Measurements from ENCODE around the gene ZNF669.

ZNF669 gene

DNA sequence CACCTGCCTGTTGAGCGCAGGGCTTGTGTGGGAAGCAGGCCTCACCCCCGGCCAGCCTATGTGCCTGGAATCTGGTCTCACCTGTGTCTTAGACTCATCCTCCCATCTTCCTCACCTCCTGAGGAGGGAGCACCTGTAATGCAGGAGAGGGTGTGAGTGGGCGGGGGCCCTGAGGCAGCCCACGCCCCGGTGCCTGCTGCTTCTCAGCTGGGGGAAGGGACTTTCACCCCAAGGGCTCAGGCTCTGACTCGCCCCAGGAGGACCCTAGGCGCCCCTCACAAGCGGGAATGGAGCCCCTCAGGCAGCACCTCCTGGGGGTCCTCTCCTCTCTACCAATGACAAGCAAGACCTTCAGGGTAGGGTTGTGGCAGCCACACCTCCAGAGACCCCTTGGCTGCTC, 18.8 kb downstream of the ZNF669 start:
- Histone ChIP-seq H3K9me3 (ENCODE audit: control insufficient read depth, low read length) (no peaks in the 10 kb centered on the region), H3K4me1 (ENCODE audit: control insufficient read depth, insufficient read depth, low read length) (no peaks in the 10 kb centered on the region), H3K36me3 (ENCODE audit: control insufficient read depth, insufficient read depth, low read length) (no peaks in the 10 kb centered on the region), H3K4me3 (ENCODE audit: low read length) (no peak overlapping the region), H3K9ac (ENCODE audit: low read length) (no peak overlapping the region), H3K27me3 (ENCODE audit: control insufficient read depth, insufficient read depth, low read length) (no peaks in the 10 kb centered on the region)

DNA sequence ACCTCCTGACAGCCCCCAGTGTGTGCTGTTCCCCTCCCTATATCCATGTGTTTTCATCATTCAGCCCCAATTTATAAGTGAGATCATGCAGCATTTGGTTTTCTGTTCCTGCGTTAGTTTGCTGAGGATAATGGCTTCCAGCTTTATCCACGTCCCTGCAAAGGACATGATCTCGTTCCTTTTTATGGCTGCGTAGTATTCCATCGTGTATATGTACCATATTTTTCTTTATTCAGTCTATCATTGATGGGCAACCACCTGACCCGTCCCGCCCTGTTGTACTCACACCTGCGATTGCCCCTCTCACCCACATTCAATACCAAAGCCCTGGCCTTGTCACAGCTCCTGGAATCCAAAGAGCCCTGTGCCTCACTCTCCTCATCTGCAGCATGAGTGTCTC, 19.4 kb downstream of the ZNF669 start:
- Histone ChIP-seq H3K27me3 (ENCODE audit: control insufficient read depth, insufficient read depth, low read length) (no peaks in the 10 kb centered on the region), H3K4me3 (ENCODE audit: low read length) (no peak overlapping the region), H3K9ac (ENCODE audit: low read length) (no peak overlapping the region), H3K4me1 (ENCODE audit: control insufficient read depth, insufficient read depth, low read length) (no peaks in the 10 kb centered on the region), H3K36me3 (ENCODE audit: control insufficient read depth, insufficient read depth, low read length) (no peaks in the 10 kb centered on the region), H3K9me3 (ENCODE audit: control insufficient read depth, low read length) (no peaks in the 10 kb centered on the region)

DNA sequence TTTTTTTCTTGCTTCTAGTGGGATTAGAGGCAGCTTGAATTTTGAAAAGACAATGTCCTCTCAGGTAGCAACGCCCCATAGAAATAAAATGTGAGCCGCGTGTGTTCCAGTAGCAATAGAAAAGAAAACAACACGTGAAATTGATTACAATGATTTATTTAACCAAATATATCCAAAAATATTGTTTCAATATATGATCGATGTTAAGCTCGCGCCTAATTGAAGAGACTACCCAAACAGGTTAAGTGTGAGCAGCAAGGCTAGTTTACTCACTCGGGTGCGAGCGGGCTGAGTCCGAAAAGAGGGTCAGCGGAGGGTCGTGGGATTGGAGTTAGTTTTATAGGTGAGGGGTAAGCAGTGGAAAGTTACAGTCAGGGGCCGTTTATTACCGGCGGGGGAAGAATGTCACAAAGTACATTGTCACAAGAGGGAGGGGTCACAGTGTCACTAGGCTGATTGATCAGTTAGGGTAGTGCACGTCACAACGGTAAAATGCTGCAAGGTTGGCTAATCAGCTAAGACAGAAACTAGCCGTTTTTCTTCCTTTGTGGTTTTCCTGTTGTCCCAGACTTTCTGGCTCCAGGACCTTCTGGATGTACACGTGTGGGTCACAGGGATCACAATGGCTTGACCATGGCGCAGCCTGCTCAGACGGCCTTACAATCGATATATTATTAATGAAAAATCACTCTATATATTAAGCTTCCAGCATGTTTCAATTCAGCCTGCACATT, 24.8 kb downstream of the ZNF669 start:
- Histone ChIP-seq H3K36me3 (ENCODE audit: control insufficient read depth, insufficient read depth, low read length) (no peaks in the 10 kb centered on the region), H3K9ac (ENCODE audit: low read length) (peak overlapping the region; percentile 91), H3K27me3 (ENCODE audit: control insufficient read depth, insufficient read depth, low read length) (no peaks in the 10 kb centered on the region), H3K9me3 (ENCODE audit: control insufficient read depth, low read length) (no peaks in the 10 kb centered on the region), H3K4me1 (ENCODE audit: control insufficient read depth, insufficient read depth, low read length) (peaks cover 14% of the 10 kb centered on the region), H3K4me3 (ENCODE audit: low read length) (peak overlapping the region; percentile 4)

DNA sequence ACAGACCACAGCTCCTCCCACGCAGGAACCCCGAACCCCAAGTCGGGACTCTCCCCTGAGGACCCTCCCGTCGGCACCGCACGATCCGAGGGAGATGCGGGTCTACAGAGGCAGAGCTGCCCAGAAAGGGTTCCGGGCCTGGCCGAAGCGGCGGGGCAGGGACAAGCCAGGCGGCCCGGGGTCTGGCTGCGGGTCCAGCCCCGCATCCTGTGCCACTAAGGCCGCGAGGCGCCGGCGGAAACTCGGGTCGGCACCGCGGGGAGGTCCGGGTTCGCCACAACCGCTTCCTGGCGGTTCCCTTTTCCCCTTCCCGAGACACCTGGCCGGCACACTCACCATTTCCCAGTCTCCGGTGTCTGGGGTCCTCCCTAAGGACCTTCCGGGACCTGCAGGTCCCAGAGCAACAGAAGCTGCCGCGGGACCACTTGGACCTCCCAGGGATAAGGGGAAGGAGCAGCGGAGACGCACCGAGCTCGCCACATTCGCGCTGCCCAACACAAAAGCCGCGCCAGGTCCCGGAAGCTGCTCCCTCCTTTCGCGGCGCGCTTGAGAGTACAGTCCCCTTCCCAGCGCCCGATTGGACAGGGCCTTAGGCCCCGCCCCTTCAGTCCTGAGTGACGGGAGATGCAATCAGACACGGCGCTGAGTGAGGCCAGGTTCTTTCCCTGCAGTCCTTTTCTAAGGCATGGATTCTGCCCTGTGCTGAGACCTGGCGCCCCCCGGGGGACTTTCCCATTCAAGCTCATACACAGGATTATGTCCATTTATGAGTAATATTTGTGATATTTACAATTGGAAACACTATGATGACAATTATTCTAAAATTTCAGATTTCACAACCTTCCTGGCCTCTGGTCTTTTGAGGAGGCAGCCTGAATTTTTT, 25.7 kb downstream of the ZNF669 start, which contains the start of gene ZNF670:
TSS of gene ZNF670 (minus strand) at position 554 of the 883 bp plus-strand sequence. CDS start at position 339, 215 bp downstream.
- H3K36me3 ChIP-seq (ENCODE audit: control insufficient read depth, insufficient read depth, low read length) = no peaks in the 10 kb centered on the region
- H3K4me1 ChIP-seq (ENCODE audit: control insufficient read depth, insufficient read depth, low read length) = peaks cover 14% of the 10 kb centered on the region
- peak within 1 kb of the TSS; percentile 69 for H3K4me3 ChIP-seq (ENCODE audit: low read length)
- H3K27me3 ChIP-seq (ENCODE audit: control insufficient read depth, insufficient read depth, low read length) = no peaks in the 10 kb centered on the region
- no peaks in the 10 kb centered on the region for H3K9me3 ChIP-seq (ENCODE audit: control insufficient read depth, low read length)
- peak within 1 kb of the TSS; percentile 91 for H3K9ac ChIP-seq (ENCODE audit: low read length)

DNA sequence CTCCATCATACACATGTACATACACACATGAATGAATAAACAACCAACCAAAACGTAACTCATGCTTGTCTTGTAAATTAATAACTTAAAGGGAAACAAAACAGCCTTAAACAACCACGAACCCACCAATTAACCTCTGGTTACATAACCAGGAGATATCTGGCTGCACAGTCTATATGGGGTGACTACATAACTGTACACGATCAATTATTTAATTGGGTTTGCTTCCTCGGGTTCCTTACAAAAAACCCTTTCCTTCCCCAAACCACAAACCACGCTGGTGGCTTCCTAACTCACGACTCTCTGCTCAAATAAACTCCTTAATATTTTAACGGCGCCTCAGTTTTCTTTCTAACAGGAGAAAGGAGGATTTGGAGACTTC, 26.3 kb downstream of the ZNF669 start:
- Histone ChIP-seq H3K36me3 (ENCODE audit: control insufficient read depth, insufficient read depth, low read length) (no peaks in the 10 kb centered on the region), H3K27me3 (ENCODE audit: control insufficient read depth, insufficient read depth, low read length) (no peaks in the 10 kb centered on the region), H3K9ac (ENCODE audit: low read length) (peak overlapping the region; percentile 91), H3K9me3 (ENCODE audit: control insufficient read depth, low read length) (no peaks in the 10 kb centered on the region), H3K4me3 (ENCODE audit: low read length) (peak overlapping the region; percentile 69), H3K4me1 (ENCODE audit: control insufficient read depth, insufficient read depth, low read length) (peaks cover 14% of the 10 kb centered on the region)

DNA sequence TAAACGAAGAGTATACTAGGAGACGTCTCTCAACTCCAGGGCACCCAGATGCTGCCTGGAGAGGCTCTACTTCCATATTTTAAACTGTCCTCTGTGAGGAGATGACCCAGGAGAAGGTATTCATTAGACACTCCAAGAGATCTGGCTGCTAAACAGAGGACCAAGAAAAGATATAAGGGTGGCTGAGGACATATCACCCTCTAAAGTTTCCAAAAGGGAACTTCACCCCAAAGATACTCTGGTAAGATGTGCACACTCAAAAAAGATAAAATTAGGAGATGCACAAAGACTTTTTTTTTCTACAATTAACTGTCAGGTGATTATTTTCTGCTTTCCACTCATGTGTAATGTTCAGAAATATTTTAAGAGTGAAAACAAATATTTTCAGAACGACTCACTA, 26.9 kb downstream of the ZNF669 start:
- peak overlapping the region; percentile 91 for H3K9ac ChIP-seq (ENCODE audit: low read length)
- H3K36me3 ChIP-seq (ENCODE audit: control insufficient read depth, insufficient read depth, low read length) = no peaks in the 10 kb centered on the region
- no peaks in the 10 kb centered on the region for H3K9me3 ChIP-seq (ENCODE audit: control insufficient read depth, low read length)
- H3K4me1 ChIP-seq (ENCODE audit: control insufficient read depth, insufficient read depth, low read length) = peaks cover 14% of the 10 kb centered on the region
- H3K4me3 ChIP-seq (ENCODE audit: low read length) = peak overlapping the region; percentile 69
- no peaks in the 10 kb centered on the region for H3K27me3 ChIP-seq (ENCODE audit: control insufficient read depth, insufficient read depth, low read length)

DNA sequence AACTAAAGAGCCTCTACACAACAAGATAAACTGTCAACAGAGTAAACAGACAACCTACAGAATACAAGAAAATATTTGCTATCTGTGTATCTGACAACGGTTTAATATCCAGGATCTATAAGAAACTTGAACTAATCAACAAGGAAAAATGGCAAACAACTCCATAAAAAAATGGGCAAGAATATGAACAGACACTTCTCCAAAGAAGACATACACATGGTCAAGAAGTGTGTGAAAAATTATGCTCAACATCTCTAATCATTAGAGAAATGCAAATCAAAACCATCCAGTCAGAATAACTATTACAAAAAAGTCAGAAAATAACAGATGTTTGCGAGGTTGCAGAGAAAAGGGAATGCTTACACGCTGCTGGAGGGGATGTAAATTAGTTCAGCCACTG, 33.5 kb downstream of the ZNF669 start:
- Histone ChIP-seq H3K9ac (ENCODE audit: low read length) (no peak overlapping the region), H3K4me3 (ENCODE audit: low read length) (no peak overlapping the region), H3K27me3 (ENCODE audit: control insufficient read depth, insufficient read depth, low read length) (no peaks in the 10 kb centered on the region), H3K4me1 (ENCODE audit: control insufficient read depth, insufficient read depth, low read length) (no peaks in the 10 kb centered on the region), H3K36me3 (ENCODE audit: control insufficient read depth, insufficient read depth, low read length) (no peaks in the 10 kb centered on the region), H3K9me3 (ENCODE audit: control insufficient read depth, low read length) (no peaks in the 10 kb centered on the region)

DNA sequence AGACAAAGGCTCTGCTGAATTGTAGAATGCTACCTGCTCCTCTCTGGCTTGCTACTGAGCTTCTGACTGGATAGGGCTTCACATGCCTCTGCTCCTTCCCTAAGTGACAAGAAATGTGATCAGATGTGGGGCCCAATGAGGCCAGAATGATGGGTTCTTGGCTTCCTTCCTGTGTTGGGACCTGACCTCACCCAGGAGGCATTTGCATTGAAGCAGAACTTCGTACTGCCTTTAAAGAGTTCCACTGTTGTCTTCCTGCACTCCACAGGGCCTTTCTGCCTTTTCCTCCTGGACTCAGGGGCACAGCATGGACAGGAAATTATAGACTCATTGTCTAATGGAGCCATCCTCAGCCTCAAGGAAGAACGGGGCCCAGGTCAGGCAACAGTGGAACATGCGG, 39.9 kb downstream of the ZNF669 start:
- H3K9ac ChIP-seq (ENCODE audit: low read length) = no peak overlapping the region
- H3K4me1 ChIP-seq (ENCODE audit: control insufficient read depth, insufficient read depth, low read length) = peaks cover 6% of the 10 kb centered on the region
- H3K4me3 ChIP-seq (ENCODE audit: low read length) = no peak overlapping the region
- no peaks in the 10 kb centered on the region for H3K27me3 ChIP-seq (ENCODE audit: control insufficient read depth, insufficient read depth, low read length)
- H3K9me3 ChIP-seq (ENCODE audit: control insufficient read depth, low read length) = no peaks in the 10 kb centered on the region
- no peaks in the 10 kb centered on the region for H3K36me3 ChIP-seq (ENCODE audit: control insufficient read depth, insufficient read depth, low read length)

DNA sequence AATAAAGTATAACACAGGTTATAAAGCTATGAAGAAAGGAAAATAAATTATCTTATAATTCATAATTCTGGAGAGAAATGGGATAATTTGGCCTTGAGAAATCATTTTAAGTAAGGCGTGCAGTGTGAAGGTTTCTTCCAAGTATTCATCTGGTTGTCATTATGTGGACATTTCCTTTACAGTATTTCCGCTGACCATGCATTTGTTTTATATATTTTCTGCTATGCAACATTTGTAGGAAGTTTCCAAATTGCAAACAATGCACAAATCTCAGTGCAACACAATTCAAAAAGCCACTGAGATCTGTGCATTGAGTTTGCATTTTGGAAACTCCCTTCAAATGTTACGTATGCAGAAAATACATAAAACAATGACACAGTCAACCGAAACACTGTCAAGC, 43.4 kb downstream of the ZNF669 start:
- H3K9me3 ChIP-seq (ENCODE audit: control insufficient read depth, low read length) = no peaks in the 10 kb centered on the region
- no peaks in the 10 kb centered on the region for H3K27me3 ChIP-seq (ENCODE audit: control insufficient read depth, insufficient read depth, low read length)
- H3K4me1 ChIP-seq (ENCODE audit: control insufficient read depth, insufficient read depth, low read length) = peaks cover 6% of the 10 kb centered on the region
- H3K9ac ChIP-seq (ENCODE audit: low read length) = no peak overlapping the region
- H3K36me3 ChIP-seq (ENCODE audit: control insufficient read depth, insufficient read depth, low read length) = no peaks in the 10 kb centered on the region
- H3K4me3 ChIP-seq (ENCODE audit: low read length) = no peak overlapping the region

DNA sequence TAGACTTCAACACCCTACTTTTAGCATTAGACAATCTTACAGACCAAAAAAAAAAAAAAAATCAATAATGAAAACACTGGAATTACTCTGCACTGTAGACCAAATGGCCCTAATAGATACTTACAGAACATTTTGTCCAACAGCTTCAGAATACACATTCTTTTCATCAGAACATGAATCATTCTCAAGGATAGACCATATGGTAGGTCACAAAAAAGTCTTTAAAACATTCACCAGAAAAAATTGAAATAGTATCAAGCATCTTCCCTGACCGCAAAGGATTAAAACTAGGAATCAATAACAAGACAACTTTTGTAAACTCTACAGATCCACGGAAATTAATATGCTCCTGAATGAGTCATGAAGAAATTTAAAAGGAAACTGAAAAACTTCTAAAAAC, 48.1 kb downstream of the ZNF669 start:
- Histone ChIP-seq H3K4me1 (ENCODE audit: control insufficient read depth, insufficient read depth, low read length) (peaks cover 18% of the 10 kb centered on the region), H3K9ac (ENCODE audit: low read length) (no peak overlapping the region), H3K27me3 (ENCODE audit: control insufficient read depth, insufficient read depth, low read length) (no peaks in the 10 kb centered on the region), H3K36me3 (ENCODE audit: control insufficient read depth, insufficient read depth, low read length) (no peaks in the 10 kb centered on the region), H3K9me3 (ENCODE audit: control insufficient read depth, low read length) (no peaks in the 10 kb centered on the region), H3K4me3 (ENCODE audit: low read length) (no peak overlapping the region)

DNA sequence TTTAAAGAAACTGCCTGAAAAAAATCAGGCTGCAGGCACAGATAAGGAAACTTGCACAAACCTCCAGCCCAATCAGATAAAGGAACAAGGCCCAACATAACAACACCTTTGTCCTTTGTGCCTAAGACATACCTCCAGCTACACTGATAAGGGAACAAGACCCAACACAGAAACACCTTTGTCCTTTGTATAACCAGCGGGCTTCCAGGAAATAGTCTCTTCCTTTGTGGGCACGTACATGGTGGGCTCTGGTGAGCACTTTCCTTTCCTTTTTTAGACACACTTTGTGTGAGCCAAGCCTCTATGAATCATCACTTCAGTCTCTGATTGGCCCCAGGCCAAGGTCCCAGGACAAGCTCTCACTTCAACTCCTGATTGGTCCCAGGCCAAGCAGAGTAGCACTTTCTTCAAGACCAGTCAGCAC, 49.2 kb downstream of the ZNF669 start:
- peaks cover 18% of the 10 kb centered on the region for H3K4me1 ChIP-seq (ENCODE audit: control insufficient read depth, insufficient read depth, low read length)
- no peak overlapping the region for H3K9ac ChIP-seq (ENCODE audit: low read length)
- H3K36me3 ChIP-seq (ENCODE audit: control insufficient read depth, insufficient read depth, low read length) = no peaks in the 10 kb centered on the region
- no peaks in the 10 kb centered on the region for H3K27me3 ChIP-seq (ENCODE audit: control insufficient read depth, insufficient read depth, low read length)
- no peak overlapping the region for H3K4me3 ChIP-seq (ENCODE audit: low read length)
- H3K9me3 ChIP-seq (ENCODE audit: control insufficient read depth, low read length) = no peaks in the 10 kb centered on the region
